CD14-positive monocyte (primary cell): ENCODE data around the gene COMMD8. TPM values are rescaled to one million over a fixed set of nuclear protein-coding genes. Genes with fewer than 3 reads are reported as not detected.
A peak's percentile ranks its signal among the peaks of the same experiment; 100 is the strongest.

Source experiments
- DNase-seq, 3 donors: peaks; one replicate each; pipeline ENCODE4 v3.0.0-alpha.2; 2011 to 2022
- H2AFZ ChIP-seq: 2 replicates; pipeline ENCODE4 v1.6.0; 2012; ENCODE audit warnings: mild to moderate bottlenecking, low read depth, low read length, inconsistent platforms; ENCODE audit not compliant: insufficient read depth, poor library complexity, severe bottlenecking
- H3K27ac ChIP-seq, 2 donors: 1 replicate in 1 of 2; 2 replicates in 1 of 2; pipeline ENCODE4 v1.5.1; 2012 to 2013; ENCODE audit warnings: low read length in 2 of 2, control low read depth in 1 of 2, inconsistent platforms in 1 of 2, low read depth in 1 of 2, mild to moderate bottlenecking in 1 of 2
- H3K27me3 ChIP-seq, 2 donors: one replicate each; pipeline versions ENCODE4 v1.6.0 to v1.6.1; 2011 to 2013; ENCODE audit warnings: low read length in 2 of 2; ENCODE audit not compliant: control insufficient read depth in 2 of 2, insufficient read depth in 2 of 2
- H3K36me3 ChIP-seq, 2 donors: replicated peaks in 1 of 2; 1 replicate in 1 of 2; 2 replicates in 1 of 2; pipeline versions ENCODE4 v1.5.1 to v1.6.1; 2012 to 2013; ENCODE audit warnings: low read length in 2 of 2, control low read depth in 1 of 2, inconsistent platforms in 1 of 2, mild to moderate bottlenecking in 1 of 2; ENCODE audit not compliant: insufficient read depth in 2 of 2, control insufficient read depth in 1 of 2
- H3K4me1 ChIP-seq, 2 donors: 1 replicate in 1 of 2; 2 replicates in 1 of 2; pipeline versions ENCODE4 v1.5.1 to v1.6.1; 2012 to 2013; ENCODE audit warnings: low read length in 2 of 2, control low read depth in 1 of 2, inconsistent platforms in 1 of 2, mild to moderate bottlenecking in 1 of 2, moderate library complexity in 1 of 2; ENCODE audit not compliant: insufficient read depth in 2 of 2, control insufficient read depth in 1 of 2
- H3K4me2 ChIP-seq: replicated peaks from 2 replicates; pipeline ENCODE3; 2012; ENCODE audit warnings: low read length, moderate library complexity, mild to moderate bottlenecking; ENCODE audit not compliant: poor library complexity, severe bottlenecking; ENCODE audit errors: extremely low read depth
- H3K4me3 ChIP-seq, 3 experiments: fragments of 200-600 bp in 1 of 3; sonication (generic) in 1 of 3; replicated peaks in 1 of 3; 1 replicate in 2 of 3; 2 replicates in 1 of 3; pipeline ENCODE4 v1.5.1; 2011 to 2013; ENCODE audit warnings: low read length in 3 of 3, mild to moderate bottlenecking in 3 of 3, control low read depth in 2 of 3, low read depth in 2 of 3, inconsistent platforms in 1 of 3, moderate library complexity in 1 of 3
- H3K79me2 ChIP-seq: 2 replicates; pipeline ENCODE4 v1.6.0; 2012; ENCODE audit warnings: mild to moderate bottlenecking, control low read depth, inconsistent platforms, low read length, moderate library complexity; ENCODE audit not compliant: insufficient read depth
- H3K9ac ChIP-seq: 2 replicates; pipeline ENCODE4 v1.6.0; 2017; ENCODE audit warnings: low read length, mild to moderate bottlenecking; ENCODE audit not compliant: insufficient read depth, poor library complexity, severe bottlenecking
- H3K9me3 ChIP-seq, 2 donors: replicated peaks in 1 of 2; 1 replicate in 1 of 2; 2 replicates in 1 of 2; pipeline versions ENCODE4 v1.5.1 to v1.6.1; 2012 to 2013; ENCODE audit warnings: low read length in 2 of 2, control low read depth in 1 of 2; ENCODE audit not compliant: control insufficient read depth in 1 of 2, insufficient read depth in 1 of 2
- H4K20me1 ChIP-seq: 2 replicates; pipeline ENCODE4 v1.6.0; 2012; ENCODE audit warnings: mild to moderate bottlenecking, low read length, control low read depth, moderate library complexity; ENCODE audit not compliant: insufficient read depth
- H3K27ac Mint-ChIP-seq, 7 donors: one replicate each; pipeline ENCODE4 v1.8.0; 2020; ENCODE audit warnings: mild to moderate bottlenecking in 7 of 7, mixed read lengths in 7 of 7, moderate library complexity in 6 of 7, inconsistent platforms in 2 of 7
- H3K27me3 Mint-ChIP-seq, 3 donors: one replicate each; pipeline ENCODE4 v1.8.0; 2021 to 2022; ENCODE audit warnings: low read depth in 3 of 3, mild to moderate bottlenecking in 3 of 3, mixed read lengths in 3 of 3, moderate library complexity in 3 of 3, inconsistent platforms in 1 of 3
- H3K36me3 Mint-ChIP-seq, 2 donors: one replicate each; pipeline ENCODE4 v1.8.0; 2020; ENCODE audit warnings: mixed read lengths in 2 of 2, inconsistent platforms in 1 of 2, mild to moderate bottlenecking in 1 of 2
- H3K4me1 Mint-ChIP-seq: one replicate; pipeline ENCODE4 v1.8.0; 2020; ENCODE audit warnings: mild to moderate bottlenecking, mixed read lengths
- H3K4me3 Mint-ChIP-seq, 2 donors: one replicate each; pipeline ENCODE4 v1.8.0; 2020; ENCODE audit warnings: mild to moderate bottlenecking in 2 of 2, mixed read lengths in 2 of 2, moderate library complexity in 1 of 2
- H3K9me3 Mint-ChIP-seq, 7 donors: one replicate each; pipeline ENCODE4 v1.8.0; 2020 to 2022; ENCODE audit warnings: mixed read lengths in 7 of 7, mild to moderate bottlenecking in 6 of 7, moderate library complexity in 6 of 7, inconsistent platforms in 2 of 7
- whole genome bisulfite sequencing: methylation state at CpG from one replicate; pipeline ENCODE4 v1.1.5; 2013; ENCODE audit warnings: missing lambda C conversion rate; ENCODE audit not compliant: insufficient coverage; 5-methylcytosine and 5-hydroxymethylcytosine counted together
- intact Hi-C, 2 donors: fragments of 100-400 bp; cut with micrococcal nuclease; formaldehyde crosslinking; loops; one replicate each; pipeline versions ENCODE4 v1.15.0 to v1.15.1; 2023
- polyA minus RNA-seq: library from RNA; depleted of rRNA, polyadenylated mRNA; stranded (reverse); fragments of >200 nt; gene quantifications from 2 replicates; pipeline ENCODE4 v1.2.3, GENCODE V29; 2012
- polyA plus RNA-seq, 3 donors: library from polyadenylated mRNA; depleted of rRNA in 1 of 3; unstranded in 2 of 3; stranded (reverse) in 1 of 3; fragments of 300-500 nt in 2 of 3; fragments of >200 nt in 1 of 3; fragmentation: Illumina TruSeq in 2 of 3; gene quantifications; 1 replicate in 2 of 3; 2 replicates in 1 of 3; pipeline ENCODE4 v1.2.3, GENCODE V29; 2012 to 2021
- total RNA-seq, 12 experiments: library from RNA in 1 of 12; stranded (reverse) in 1 of 12; fragments of 120-200 nt in 1 of 12; gene quantifications; one replicate each; pipeline ENCODE4 v1.2.4 and lab custom pipeline; 2013 to 2026; ENCODE audit warnings: mixed read lengths in 6 of 12, inconsistent platforms in 1 of 12
- TF ChIP-seq, protein P1 (sequence below): fragments of 200-600 bp; IDR thresholded peaks from one replicate; pipeline ENCODE4 v1.8.0; 2022; ENCODE audit warnings: antibody characterized with exemption, mild to moderate bottlenecking

Gene COMMD8
- total RNA-seq (2013), result 39.6 TPM
- 10 to 100 TPM; 11.5 to 90.8 (median 71.8) TPM for polyA plus RNA-seq
- polyA minus RNA-seq, result 6.2 and 8.5 TPM in 2 replicates
- 4.9 to 47.1 (median 23.3) reads per million in 11 experiments for total RNA-seq (lab: John Stamatoyannopoulos, UW)

DNA sequence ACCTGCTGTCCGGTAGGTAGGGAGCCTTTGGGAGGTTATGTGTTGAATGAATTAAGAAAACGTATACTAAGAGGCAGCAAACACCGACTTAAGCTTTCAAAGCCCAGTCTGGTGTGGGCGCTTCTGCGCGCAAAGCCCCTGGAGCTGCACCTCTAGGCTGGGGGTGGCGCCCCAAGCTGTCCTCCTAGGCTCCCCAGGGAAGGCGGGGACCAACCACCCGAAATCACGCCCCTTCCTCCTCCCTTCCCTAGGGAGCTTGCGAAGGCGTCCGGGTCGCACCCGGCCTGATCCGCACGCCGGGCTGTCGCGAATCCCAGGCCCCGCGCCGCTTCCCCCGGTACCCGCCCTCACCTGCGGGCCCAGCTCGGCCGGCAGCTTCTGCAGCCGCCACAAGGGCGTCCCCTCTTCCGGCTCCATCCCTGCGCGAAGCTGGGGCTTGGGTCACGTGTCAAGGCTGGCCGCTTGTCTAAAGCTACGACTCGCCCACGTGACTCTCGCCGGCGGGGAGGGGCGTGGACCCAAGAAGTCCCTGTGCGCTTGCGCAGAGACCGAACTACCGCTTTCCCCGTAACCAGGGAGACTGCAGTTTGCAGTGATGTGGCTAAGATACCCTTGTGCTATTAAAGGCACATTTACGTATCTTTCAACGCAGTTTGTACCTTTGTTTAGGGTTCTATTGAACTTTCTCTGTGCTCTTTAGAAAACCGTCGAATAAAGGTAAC is at the start of gene COMMD8:
COMMD8 (minus strand) TSS at position 468 of the 722 bp plus-strand sequence; CDS start at position 417, 51 bp downstream.
- under 1% methylated on average over 47 of the region's 51 CpGs for WGBS
- peaks cover 23 to 49% of the 10 kb centered on the region in 2 donors for H3K4me1 ChIP-seq
- H3K9me3 ChIP-seq, result no peaks in the 10 kb centered on the region
- H3K4me2 ChIP-seq, result peak within 1 kb of the TSS; percentile 95
- H3K4me3 ChIP-seq, result peak within 1 kb of the TSS; percentile 87 to 95 (median 91)
- intact Hi-C loops, result loop anchor here (1.0 to 5.0 kb wide), 3 partner anchors 21 to 1369 kb away; partner anchors contain the start of genes ATP10D (in 1 of the 2) and OCIAD1 (in 1 of the 2)
- DNase-seq, result peak; percentile 97 to 99 (median 97)
- H3K36me3 ChIP-seq, result peaks cover 10 to 17% of the 10 kb centered on the region in 2 donors
- peaks cover 11% of the 10 kb centered on the region for H4K20me1 ChIP-seq
- Mint-ChIP-seq H3K9me3 (no peaks in the 10 kb centered on the region), H3K36me3 (peaks cover 12 to 17% of the 10 kb centered on the region in 2 donors), H3K4me1 (peaks cover 38% of the 10 kb centered on the region), H3K4me3 (peak within 1 kb of the TSS; percentile 80 to 90), H3K27me3 (no peaks in the 10 kb centered on the region), H3K27ac (peak within 1 kb of the TSS; percentile 73 to 95 (median 84))
- TF ChIP-seq, protein P1, sequence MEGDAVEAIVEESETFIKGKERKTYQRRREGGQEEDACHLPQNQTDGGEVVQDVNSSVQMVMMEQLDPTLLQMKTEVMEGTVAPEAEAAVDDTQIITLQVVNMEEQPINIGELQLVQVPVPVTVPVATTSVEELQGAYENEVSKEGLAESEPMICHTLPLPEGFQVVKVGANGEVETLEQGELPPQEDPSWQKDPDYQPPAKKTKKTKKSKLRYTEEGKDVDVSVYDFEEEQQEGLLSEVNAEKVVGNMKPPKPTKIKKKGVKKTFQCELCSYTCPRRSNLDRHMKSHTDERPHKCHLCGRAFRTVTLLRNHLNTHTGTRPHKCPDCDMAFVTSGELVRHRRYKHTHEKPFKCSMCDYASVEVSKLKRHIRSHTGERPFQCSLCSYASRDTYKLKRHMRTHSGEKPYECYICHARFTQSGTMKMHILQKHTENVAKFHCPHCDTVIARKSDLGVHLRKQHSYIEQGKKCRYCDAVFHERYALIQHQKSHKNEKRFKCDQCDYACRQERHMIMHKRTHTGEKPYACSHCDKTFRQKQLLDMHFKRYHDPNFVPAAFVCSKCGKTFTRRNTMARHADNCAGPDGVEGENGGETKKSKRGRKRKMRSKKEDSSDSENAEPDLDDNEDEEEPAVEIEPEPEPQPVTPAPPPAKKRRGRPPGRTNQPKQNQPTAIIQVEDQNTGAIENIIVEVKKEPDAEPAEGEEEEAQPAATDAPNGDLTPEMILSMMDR, result peak; percentile 22
- H3K79me2 ChIP-seq, result peaks cover 49% of the 10 kb centered on the region
- peak within 1 kb of the TSS; percentile 57 to 89 for H3K27ac ChIP-seq
- H3K9ac ChIP-seq, result peak within 1 kb of the TSS; percentile 79
- no peaks in the 10 kb centered on the region for H3K27me3 ChIP-seq
- peak within 1 kb of the TSS; percentile 90 for H2AFZ ChIP-seq

DNA sequence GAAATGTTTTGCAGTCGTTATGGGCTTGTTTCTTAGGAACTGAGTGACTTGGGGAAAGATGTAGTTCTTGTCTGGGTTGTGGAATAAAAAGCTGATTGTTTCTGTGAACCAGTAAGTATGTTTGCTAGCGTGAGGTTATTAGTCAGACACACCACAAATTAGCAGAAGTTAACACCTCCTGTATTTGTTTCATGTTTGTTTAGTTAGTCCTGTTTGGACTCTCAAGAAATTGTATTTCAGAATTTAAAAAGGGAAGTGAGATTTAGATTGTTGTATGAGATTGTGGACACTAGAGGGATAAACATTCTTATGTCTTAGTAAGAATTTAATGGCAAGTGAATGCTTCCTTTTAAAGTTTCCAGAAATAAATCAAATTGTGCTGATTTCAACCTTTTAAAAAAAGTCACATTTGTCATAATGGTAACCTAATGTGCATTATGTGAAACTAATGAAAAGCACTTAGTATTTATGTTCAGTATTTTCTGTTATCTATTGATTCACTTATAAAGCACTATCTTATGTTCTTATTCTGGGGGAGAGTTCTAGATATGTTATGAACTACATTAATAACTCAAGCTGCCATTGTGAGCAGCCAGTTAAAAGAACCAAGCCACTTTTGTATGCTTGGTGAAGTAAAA is 47.1 kb upstream of the COMMD8 start:
- H3K4me3 ChIP-seq, result no peak overlapping the region
- H3K27ac ChIP-seq, result peak overlapping the region; percentile 72 to 94
- no peaks in the 10 kb centered on the region for H3K27me3 ChIP-seq
- TF ChIP-seq, protein P1, result peak; percentile 71
- peak; percentile 81 to 88 (median 83) for DNase-seq
- Mint-ChIP-seq H3K4me1 (peaks cover 15% of the 10 kb centered on the region), H3K27ac (peak overlapping the region; percentile 91 to 98 (median 95)), H3K4me3 (no peak overlapping the region), H3K9me3 (no peaks in the 10 kb centered on the region), H3K36me3 (peaks cover 30 to 33% of the 10 kb centered on the region in 2 donors), H3K27me3 (peaks cover 0 to 2% (median 2%) of the 10 kb centered on the region in 3 donors)
- H3K4me2 ChIP-seq, result peak overlapping the region; percentile 37
- H3K9me3 ChIP-seq, result no peaks in the 10 kb centered on the region
- H3K9ac ChIP-seq, result peak overlapping the region; percentile 62
- intact Hi-C loops, result loop anchor here in 1 of 2 donors (1.0 kb wide), 1 partner anchor 47 kb away; the partner anchor contains the start of gene COMMD8
- no peak overlapping the region for H2AFZ ChIP-seq
- H3K4me1 ChIP-seq, result peaks cover 10 to 17% of the 10 kb centered on the region in 2 donors
- peaks cover 18% of the 10 kb centered on the region for H3K79me2 ChIP-seq
- WGBS, result 0% methylated on average over 1 of the region's 2 CpGs
- no peaks in the 10 kb centered on the region for H4K20me1 ChIP-seq
- peaks cover 23 to 35% of the 10 kb centered on the region in 2 donors for H3K36me3 ChIP-seq
